NCI-H2196 (cell line): ENCODE results near the gene SLMAP.

Experiments
- DNase-seq: peaks from one replicate; lab custom pipeline; 2025; ENCODE audit not compliant: unreplicated experiment; lab: John Stamatoyannopoulos, UW

Gene SLMAP

DNA sequence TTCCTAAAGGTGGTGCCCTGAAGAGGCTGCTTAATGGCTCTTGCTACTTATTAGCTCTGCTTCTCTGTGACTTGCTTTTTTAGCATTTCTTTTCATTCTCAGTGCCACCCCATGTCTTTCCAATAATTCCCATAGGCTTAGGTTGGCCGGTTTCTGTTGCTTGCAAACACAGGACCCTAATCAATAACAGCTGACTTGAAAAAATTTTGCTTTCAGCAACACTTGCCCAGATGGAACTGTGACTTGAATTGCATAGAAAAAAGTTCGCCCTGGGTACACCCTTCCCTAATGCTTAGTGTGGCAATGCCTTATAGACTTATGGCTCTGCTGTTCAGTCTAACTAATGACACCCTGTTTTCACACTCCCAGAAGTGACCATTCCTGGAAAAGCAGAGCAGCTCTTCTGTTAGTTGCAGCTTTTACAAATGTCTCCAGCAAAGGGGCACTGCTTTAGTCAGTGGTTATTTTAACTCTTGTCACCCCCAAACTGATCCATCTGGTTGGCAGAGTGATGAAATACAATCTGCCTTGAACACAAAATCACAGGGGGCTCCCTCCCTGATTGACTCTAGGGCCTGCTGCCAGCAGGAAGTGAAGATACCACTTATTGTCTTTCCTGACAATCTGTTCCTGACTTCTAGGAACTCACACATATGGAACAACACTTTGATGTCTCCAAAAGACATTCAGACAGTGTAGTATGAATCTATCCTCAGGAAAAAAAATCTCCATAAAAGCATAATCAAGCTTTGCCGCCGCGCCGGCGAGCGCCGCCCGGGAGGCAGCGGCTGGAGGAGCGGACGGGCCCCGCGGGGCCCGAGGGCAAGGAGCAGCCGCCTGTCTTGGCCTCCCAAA lies 9.7 kb upstream of the SLMAP start:
- DNase-seq, result no peak

DNA sequence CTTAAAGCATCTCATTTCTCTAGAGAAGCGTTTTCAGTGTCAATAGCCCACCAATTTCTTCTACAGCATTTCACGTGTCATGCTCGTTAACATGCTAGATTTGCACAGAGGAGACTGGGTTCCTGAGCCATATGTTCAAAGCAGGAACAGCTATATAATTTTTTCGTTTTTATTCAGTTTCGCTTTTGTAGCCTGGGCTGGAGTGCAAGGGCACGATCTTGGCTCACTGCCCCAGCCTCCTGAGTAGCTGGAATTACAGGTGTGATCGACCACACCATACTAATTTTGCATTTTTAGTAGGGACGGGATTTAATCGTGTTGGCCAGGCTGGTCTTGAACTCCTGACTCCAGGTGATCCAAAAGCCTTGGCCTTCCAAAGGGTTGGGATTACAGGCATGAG lies 6.6 kb upstream of the SLMAP start:
- no peak for DNase-seq

- DNase-seq, result no peak
Measured at GRCh38 chr3:57752307-57752706, 3.8 kb upstream of the SLMAP start.

DNA sequence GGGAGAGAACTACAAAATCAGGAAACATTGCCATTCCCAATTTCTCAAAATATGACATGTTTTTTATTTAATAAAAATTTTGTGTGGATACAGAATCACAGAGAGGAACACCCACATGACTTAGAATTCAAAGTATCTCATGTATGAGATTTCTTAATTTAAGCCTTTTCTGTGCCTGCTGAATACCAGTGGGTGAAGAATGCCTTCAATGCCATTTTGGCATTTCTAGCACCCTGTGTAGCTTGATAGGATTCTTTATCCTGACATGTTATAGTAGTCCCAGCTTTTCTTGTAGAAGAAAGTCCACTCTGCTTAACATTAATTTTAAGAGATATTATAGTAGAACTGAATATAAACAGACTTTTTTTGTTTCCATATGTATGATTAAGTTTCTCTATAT lies 3.1 kb upstream of the SLMAP start:
- no peak for DNase-seq

DNA sequence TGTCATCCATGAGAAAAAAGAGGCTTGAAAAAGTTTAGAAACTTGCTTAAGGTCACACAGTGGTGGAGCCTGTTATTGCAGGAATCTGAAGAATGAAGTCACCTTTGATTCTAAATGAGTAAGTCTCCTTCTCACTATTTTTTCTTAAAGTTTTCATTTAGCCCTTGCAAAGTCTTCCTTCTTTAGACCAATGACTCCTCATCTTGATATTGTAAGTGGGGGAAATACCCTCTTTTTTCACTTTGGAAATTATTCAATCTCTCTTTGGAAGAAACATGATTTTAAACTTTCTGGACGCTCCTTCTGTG lies 787 bp upstream of the SLMAP start:
- DNase-seq, result no peak

DNA sequence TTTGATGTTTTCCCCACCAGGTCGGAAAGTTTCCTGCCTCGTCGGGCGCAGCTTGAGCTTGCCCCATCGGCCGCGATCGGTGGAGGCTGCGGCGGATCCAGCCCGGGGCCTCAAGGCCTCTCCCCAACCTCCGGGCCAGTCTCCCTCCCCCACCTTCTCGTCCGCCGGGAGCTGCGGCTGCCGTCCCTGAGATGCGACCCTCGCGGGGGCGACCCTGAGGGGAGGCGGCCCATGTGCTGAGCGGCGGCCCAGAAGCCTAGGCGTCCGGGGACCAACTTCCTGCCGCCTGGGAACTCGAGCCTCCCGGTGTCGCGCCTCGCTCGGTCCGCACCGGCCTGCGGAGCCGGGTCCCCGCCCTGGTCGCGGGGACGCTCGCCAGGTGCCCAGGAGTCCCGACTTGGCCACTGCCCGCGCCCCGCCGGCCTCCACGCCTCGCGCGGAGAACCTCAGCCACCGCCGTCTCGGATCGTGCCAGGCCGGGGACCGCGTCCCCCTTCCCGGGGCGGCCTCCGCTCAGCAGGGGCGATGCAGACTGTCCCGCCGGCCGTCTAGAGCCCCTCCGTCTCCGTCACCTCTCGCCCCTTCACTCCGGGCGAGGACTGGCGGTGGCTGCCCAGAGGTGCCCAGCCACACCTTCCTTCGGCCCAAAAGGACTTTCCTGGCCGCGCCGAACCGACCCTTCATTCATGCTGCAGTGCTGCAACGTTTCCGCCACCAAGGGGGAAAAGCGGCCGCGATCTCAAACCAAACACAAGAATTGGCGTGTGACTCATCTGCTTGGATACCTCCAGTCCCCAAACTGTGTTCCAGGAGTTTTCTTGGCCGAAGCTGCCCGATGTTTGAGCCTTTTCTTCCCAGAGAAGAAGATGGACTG lies 656 bp downstream of the SLMAP start:
- no peak for DNase-seq

- DNase-seq, result no peak
Measured at GRCh38 chr3:57757642-57758297, 1.7 kb downstream of the SLMAP start.

DNA sequence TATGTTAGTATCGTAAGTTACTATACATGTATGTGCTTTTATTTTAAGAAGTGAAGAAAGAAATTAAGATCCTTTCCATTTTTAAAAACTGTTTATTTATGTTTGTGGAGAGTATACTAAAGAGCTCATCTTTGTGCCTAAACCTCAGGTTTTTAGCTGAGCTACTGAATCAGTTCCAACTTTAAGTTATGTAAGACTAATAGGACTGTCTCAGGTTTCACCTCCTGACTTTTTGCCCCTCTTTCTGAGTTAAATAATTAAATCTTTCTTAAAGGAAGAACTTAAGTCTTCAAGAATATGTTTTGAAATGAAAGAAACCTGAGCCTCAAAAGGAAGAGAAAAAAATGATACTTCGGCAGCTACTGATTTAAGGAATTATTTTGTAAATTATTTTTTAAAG lies 2.6 kb downstream of the SLMAP start:
- DNase-seq, result no peak

- DNase-seq, result no peak
Measured at GRCh38 chr3:57764794-57765193, 8.7 kb downstream of the SLMAP start.

DNA sequence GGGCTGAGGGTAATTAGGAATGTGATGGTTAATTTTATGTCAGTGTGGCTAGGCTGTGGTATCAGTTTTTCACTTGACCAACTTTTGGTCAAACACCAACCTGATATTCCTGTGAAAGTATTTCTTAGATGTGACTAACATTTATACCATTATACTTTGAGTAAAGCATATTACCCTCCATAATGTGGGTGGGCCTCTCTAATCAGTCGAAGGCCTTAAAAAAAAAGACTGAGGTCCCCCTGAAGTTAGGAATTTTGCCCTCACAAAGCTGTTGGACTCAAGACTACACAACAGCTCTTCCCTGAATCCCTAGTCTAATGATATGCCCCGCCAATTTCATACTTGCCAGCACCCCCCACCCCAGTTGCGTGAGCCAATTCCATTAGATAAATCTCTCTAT lies 12.5 kb downstream of the SLMAP start:
- no peak for DNase-seq

- no peak for DNase-seq
Measured at GRCh38 chr3:57770009-57770827, 14.1 kb downstream of the SLMAP start.

GRCh38 chr3:57772251-57772650 lies 16.1 kb downstream of the SLMAP start:
- no peak for DNase-seq

GRCh38 chr3:57777774-57778173 lies 21.7 kb downstream of the SLMAP start:
- DNase-seq, result no peak

DNA sequence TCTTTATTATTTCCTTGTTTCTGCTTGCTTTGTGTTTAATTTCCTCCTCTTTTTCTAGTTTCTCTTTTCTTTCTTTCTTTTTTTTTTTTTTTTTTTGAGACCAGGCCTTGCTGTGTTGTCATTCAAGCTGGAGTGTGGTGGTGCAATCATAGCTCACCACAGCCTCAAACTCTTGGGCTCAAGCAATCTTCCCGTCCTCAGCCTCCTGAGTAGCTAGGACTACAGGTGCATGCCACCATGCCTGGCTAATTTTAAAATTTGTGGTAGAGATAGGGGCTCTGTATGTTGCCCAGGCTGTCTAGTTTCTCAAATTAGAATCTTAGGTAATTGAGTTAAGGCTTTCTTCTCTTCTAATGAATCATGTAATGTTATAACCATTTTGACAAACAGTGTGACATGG lies 22.4 kb downstream of the SLMAP start:
- no peak for DNase-seq

DNA sequence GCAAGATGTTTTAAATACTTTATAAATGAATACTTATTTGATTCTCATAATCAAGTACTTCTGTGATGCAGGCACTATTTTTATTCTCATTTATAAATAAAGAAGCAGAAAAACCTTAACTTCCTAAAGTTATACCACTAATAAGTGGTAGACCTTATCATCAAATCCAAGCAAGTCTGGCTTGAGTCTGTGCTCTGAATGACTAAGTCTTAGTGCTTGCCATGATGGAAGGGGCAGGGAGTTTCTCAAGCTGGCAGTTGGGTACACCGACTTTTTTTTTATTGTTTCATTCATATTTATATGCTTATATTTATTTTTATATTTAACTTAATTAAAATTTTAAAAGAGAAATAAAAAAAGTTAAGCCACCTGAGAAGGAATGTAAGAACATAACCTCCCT lies 23.6 kb downstream of the SLMAP start:
- DNase-seq, result no peak

GRCh38 chr3:57783186-57784088 lies 27.3 kb downstream of the SLMAP start:
- DNase-seq, result no peak

- DNase-seq, result no peak
Measured at GRCh38 chr3:57784089-57784735, 28.1 kb downstream of the SLMAP start.

DNA sequence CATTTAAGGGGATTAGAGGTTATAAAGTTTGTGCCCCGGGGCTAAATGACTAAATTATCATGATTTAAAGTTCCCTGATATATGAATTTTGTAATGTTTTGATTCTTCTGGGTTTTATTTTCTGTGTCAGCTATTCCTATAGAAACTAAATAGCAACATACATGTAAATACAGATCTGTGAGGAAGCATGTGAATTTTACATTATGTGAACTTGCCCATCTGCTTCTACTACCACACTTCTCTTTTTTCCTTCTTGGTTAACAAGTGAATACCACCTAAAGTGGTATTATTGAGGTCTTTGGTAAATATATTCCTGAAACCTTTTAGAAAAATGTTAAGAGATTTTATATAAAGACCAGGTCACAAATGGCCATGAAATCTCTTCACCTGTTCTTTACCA lies 29.3 kb downstream of the SLMAP start:
- DNase-seq, result no peak

DNA sequence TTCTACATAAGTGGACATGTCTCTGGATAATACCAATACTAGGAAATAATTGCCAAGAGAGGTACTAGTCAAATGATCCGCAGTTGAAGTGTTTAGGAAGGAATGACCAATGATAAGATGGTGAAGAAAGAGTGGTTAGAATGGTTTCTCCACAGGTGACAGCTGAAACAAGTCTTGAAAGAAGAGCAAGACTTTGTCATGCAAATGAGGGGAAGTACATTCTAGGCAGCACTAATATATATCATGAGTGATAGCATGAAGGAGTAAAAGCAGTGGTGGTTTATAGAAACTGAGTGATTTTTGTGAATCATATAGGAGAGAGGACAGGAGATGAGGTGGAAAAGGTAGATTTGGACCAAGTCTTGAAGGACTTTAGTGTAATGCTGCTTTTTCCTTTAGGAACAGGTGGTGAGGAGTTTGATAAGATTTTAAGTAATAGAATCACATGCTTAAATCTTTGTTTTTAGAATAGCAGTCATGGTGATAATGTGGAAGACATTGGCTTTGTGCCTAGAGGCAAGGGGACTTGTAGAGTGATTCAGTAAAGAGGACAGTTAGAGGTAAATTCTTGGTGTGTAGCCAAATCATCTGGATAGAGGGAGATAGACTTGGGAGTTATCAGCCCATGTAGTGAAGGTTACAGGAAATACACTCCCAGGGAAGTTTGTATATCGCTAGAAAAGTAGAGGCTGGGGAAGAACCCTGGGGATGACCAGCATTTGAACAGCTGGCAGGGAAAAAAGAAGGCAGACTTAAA lies 31.9 kb downstream of the SLMAP start:
- DNase-seq, result peak; percentile 0
